DMS114 treated with DMSO at 0.1 percent for 48 hours (cell line): Measurements from ENCODE around the gene TNNI3K.

ENCODE experiments used
- DNase-seq: peaks from one replicate; lab custom pipeline; 2025; ENCODE audit not compliant: unreplicated experiment; lab: John Stamatoyannopoulos, UW

The TNNI3K gene

DNA sequence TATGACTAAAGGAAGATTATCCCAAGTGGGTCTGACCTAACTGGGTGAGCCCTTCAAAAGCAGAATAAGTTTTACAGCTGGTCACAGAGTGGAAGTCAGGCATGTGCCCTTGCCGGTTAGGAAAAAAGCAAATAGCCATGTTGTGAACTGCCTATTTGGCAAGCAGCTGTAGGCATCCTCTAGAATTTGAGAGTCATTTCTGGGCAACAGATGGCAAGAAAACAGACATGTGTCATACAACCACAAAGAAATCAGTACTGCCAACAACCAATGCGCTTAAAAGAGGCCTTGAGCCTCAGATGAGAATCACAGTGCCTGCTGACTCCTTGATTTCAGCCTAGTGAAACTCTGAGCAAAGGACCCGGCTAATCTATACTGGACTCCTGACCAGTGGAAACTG is 250.4 kb downstream of the TNNI3K start:
- DNase-seq = no peak

DNA sequence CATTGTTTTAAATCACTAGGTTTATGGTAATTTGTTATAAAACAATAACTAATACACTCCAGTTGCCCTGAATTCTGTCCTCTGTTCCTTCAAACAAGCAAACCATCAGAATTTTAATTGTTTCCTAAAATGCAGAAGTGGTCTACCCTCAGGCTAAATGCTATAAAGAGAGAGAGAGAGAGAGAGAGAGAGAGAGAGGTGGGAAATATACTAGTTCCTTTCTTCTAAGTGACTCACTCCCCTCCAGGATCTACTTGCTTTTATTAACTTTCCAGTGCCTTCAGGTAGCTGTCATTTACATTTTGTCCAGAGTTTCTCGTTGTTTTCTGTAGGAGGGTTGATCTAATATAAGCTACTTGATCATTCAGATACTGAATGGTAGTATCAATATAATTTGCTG is 250.8 kb downstream of the TNNI3K start:
- no peak for DNase-seq

DNA sequence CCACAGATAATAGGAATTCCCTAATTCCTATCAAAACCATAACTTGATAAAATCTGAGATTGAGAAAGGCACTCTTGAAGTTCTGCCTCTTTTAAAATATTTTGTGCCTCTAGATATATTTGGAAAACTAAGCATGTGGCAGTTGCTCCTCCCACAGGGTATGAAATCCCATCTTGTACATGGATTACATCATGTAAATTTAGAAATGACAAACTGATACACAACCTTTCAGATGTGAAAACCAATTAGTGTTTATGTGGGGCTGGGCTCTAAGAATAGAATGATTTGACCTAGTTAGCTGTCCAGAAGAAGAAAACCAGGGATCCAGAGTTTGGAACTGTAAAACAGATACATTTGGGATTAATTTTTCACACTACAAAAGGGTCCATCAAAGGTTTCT is 261.5 kb downstream of the TNNI3K start:
- DNase-seq = no peak

DNA sequence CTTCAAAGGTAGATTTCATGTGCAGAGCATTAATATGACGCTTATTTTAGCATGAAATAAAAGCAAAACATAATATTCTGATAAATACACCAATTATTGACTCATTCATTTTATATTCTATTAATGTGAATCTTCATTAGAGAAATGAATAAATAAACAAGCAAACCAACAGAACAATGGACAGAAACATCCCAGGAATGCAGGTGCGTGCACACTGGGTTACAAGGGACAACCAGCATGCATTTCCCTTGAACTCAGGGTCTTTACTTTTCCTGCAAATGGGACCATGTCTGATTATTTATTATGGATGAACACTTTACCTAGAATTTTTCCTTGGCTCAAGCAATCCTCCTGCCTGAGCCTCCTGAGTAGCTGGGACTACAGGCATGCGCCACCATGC is 263.7 kb downstream of the TNNI3K start:
- DNase-seq = no peak

DNA sequence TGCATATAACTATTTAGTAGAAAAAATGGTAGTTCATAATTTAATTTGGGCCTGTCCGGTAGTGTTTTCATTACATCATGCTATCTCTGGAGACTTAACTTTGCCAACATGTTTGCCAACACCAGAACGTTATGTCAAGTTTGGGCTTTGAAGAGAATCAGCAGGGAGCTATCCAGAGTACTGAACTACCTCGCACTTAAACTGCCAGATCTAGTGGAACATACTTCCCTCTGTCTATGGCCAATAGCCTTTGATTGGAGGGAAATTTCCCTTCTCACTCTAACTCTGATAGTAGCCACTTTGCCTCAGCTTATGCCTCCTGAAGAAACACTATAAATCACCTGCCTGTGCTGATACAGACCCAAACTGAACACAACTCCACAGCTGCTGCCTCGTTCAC is 267.2 kb downstream of the TNNI3K start:
- DNase-seq = no peak

DNA sequence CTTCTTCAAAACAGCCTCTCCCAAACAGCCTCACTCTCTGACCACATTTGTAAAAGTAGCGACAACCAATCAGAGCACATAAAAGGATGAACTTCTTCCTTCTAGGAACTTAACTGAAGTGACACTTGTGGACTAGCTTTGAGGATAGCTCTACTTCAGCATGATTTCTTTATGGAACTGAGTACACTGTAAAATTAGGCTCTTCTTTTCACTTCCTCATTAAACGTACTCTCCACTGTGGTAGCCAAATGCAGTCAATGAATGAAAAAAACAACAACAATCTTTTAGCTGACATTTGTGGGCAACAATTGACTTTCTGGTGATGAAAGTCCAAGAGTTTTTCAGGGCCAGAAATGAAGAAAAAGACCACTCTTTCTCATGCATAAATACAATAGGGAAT is 267.7 kb downstream of the TNNI3K start:
- no peak for DNase-seq

DNA sequence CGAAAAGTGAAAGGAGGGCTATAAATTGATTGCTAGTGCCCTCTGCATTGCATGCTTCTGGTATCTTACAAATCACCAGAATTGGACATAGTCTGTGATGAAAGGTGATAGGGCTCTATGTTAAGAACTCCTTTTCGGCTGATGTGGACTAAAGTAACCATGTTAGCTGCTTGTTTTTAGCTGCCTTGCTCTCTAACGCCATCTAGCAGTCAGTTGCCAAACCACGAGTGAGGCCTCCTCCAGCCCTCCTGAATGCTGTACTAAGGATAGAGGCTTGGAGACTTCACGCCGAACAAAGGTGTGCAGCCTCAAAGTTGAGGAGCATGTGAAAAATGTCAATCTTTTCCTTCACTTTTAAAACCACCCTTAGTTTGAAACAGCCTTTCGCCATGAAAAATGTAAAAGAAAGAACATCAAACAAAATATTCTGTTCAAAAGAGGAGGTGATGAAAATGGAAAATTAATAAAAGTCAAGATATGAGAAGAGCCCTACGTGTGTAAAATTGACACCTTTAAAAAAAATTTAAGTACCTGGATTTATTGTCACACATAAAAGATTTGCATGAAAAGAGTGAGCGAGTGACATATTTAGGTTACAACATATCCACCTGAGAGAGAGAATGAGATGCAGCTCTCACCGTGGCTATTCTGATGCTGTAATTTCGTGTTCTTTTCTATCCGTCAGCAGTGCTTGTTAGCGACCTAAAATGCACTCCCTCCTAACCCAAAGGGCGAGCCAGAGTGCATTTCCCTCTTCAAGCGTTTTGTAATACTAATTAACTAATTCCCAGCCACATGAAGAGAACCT is 269.1 kb downstream of the TNNI3K start:
- peak; percentile 24 for DNase-seq

DNA sequence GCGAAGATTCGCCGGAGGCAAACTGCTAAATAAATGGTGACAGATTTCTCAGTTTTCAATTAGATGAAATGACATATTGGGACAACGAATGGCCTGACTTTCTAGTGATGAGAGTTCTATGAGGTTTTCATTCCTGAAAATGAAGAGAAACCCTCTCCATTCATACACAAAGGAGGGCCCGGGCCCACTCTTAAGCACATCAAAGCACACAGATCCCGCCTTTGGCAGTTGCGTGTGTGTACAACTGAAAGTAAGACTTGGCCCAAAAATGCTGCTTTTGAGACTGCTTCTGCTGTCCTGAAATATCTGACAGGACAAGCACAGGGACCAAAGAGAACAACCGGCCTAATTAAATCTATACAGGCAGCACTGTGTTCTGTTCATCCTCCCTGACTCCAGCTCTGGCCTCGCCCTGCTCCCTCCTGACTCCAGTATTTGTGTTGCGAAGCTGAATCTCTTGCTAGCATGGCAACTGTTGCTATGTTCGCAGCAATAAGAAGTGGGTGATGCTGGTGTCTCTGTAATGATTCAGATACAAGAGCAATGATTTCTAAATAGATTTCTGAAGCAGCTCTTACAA is 269.8 kb downstream of the TNNI3K start:
- no peak for DNase-seq

DNA sequence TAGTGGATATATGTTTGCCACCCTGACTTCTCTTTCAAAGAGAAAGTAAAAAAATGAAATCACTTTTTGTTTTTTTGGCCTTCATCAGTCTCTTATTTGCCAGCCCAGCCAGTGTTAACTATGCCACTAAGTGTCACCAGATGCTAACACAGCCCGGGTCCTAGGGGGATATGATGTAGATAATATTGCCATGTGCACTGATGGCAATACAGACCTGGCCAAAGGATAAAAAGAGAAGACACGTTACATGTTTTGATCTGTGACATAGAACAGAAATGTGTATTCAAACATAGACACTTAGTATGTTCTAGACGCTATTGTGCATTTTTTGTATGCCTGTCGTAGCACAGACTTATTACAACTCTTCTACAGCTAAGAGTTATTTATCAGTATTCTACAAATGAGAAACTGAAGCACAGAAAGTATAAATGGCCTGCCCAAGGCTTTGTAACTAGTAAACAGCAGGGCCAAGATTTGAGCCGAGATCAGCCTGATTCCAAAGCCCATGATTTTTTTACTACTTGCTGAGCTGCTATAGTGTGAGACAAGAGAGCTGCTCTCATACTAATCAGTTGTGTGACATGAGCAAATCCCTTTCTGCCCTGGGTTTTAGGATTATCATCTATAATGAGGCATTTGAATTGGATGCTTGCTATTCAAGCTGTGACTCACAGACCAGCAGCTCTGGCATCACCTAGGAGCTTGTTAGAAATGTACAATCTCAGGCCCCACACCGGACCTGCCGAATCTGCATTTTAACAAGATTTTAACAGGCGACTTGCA is 270.9 kb downstream of the TNNI3K start:
- no peak for DNase-seq

DNA sequence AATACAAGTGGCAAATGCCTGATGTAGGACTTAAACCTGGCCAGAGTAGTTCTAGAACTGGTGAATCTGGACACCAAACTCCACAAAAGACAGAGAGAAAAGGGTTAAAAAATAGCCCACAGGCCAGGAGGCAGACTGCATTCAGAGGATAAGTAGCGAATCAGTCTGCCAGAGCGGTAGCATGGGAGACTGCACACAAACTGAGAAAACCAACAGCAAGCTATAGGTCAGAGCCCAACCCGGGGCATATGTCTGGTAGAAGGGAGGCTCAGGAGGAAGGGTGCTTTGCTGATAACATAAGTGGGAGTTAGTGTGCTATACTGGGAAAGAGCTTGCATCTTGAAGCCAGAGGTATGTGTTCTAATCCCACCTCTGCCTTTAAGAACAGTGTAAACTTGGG is 273.3 kb downstream of the TNNI3K start:
- no peak for DNase-seq

DNA sequence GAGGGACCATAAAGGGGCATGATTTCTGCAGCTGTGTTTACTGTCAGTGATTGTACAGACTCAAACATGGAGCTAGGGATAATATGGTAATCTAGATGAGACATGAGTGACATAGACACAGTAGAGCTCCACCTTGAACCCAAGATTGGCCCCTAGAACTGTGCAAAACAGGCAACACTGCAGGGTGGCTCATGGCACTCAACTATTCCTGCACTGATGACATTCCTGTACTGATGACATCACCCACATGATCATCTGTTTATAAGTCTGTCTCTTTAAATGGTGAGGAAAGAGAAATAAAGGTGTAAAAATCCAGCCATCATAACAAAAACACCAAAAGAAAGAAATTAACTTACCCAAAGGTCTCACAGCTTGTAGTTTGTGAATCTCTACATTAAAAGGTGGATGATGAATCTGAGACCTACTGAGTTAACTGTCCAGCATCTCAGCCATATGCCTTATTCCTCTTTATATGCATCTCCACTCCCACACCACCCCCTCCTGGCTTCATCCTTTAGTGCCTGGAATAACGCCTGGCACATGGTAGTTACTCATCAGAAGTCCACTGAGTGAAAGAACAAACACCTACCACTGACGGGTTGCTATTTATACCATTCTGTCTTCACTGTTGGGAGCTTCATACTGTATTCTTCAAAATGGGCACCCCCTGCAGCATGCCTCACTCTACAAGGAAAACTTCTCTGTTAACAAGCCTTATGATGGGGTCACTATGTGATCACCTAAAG is 277.2 kb downstream of the TNNI3K start, which contains the start of gene LRRC53:
Gene LRRC53 (minus strand): TSS at position 442 of the 746 bp plus-strand sequence. CDS start 29,262 bp downstream, outside the sequence.
- DNase-seq = no peak

DNA sequence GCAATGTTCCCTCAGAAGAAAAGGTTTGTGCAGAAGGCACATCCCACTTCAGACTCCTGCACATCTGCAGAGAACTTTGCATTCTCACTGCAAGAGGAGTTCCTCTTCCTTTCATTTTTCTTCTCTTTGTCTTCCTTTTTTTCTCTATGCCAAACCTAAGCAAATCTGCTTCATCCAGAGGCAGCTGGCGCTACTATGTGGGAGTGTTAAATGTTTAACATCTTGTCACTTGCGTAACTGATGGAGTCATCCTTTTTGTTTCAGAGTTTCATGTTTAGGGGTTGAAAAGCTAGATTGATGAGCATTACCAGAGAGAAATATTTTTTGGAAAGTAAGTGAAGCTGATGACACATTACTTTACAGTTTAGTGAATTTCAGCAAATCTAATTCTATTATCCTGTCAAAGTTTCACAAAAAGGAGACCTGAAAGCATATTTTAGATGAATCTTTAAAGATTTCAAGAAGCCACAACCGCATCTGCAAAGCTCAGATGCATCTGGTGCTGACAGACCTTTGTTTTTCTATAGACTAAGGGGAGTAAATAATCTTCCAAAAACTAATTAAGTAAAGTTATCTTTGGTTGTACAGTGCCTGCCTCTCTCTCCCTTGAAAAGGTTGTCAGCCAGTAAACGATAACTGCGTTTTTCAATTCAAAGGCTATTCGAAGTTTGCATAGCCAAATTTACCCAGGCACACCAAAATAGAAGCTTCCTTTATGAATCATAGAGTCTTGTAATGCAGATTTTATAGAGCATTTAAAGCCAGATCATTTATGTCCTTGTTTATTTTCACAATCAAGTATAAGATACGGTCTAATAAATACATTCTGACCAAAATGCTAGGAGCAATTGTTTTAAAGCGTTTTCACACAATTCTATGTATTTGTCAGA is 278.5 kb downstream of the TNNI3K start:
- no peak for DNase-seq

DNA sequence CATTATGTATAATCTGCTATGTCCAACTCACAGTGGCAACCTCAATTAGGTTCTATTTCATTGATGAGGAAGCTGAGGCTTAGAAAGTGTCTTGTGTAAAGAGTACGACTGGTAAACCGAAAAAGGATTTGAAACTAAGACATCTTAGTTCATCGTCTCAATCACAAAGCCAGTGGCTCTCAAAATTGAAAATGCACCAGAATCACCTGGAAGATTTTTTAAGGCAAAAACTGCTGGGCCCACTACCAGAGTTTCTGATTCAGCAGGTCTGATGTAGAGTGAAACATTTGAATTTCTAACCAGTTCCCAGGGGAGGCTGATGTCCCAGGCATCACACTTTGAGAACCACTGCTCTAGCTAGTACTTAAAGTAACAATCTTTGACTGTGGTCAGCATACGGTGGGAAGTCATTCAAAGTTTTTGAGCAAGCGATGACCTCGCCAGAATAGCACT is 282.4 kb downstream of the TNNI3K start:
- no peak for DNase-seq

DNA sequence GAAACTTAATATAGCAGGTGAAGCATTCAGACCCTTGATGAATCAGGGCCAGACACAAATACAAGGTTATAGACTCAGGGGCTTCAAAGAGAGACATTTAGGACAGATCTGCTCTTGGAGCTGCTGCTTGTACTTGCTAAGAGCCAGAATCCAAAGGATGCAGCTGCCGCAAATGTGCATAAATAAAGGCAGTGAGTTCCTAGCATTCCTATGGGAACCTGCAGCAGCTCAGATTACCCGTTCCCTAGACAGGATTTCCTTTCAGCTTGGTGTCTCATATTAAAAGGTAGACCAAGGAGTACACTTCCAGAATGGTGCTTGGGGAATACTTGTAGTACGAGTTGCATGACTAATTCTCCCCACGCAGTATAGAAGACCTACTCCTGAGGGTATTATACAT is 287.0 kb downstream of the TNNI3K start:
- no peak for DNase-seq

DNA sequence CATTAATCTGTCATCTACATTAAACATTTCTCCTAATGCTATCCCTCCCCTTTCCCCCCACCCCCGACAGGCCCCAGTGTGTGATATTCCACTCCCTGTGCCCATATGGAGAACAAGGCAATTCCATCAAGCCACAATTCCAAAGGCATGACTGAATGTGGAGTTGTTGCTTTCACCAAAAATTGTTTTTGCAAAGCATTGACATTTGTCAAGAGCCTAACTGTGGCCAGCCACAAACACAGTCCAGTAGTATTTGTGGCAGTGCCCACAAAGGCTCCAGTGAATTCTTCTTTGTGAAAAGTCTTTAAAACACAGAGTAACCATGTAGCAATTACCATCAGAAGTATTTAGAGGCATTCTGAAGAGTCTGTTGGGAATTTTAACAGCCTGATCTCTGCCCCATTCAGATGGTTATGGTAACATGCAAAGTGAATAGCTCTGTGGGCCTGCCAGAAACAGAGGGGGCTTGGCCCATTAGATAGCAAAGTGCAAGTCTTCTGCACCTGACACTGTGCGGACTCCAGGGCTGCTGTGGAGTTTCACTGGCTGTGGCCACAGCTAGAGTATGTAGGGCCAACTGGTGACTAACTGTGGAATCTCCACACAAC is 288.8 kb downstream of the TNNI3K start:
- DNase-seq = no peak

DNA sequence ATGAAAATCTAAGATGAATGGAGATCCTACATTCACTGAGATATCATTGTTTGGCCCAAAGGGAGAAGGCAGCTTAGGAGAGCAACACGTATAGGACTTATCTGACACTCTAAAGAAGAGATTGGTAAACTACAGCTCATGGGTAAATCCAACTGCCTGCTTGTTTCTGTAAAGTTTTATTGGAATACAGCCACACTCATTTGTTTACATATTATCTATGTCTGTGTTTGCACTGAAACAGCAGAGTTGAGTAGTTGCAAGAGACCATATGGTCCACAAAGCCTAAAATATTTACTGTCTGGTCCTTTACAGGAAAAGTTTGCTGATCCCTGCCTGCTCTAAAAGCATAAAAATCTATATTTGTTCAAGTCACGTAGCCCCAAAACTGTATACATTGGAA is 291.5 kb downstream of the TNNI3K start:
- DNase-seq = no peak

DNA sequence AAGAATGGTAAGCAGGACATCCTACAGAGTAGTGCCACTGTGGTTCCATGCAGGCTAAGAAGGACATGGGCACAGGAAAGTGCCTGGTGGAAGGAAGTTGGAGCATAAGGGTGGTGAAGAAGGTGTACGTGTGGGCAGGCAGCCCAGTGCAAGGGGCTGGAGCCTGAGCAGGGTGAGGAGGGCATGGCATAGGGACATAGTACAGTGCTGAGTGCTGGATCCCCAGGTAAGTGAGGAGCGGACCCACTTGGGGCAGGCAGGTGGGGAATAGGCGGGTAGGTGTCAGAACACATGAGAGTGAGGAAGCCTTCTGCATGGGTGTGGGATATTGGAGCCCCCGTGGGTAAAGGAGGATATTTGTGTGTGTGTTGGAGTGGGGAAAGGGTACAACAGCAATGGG is 292.9 kb downstream of the TNNI3K start:
- DNase-seq = no peak

DNA sequence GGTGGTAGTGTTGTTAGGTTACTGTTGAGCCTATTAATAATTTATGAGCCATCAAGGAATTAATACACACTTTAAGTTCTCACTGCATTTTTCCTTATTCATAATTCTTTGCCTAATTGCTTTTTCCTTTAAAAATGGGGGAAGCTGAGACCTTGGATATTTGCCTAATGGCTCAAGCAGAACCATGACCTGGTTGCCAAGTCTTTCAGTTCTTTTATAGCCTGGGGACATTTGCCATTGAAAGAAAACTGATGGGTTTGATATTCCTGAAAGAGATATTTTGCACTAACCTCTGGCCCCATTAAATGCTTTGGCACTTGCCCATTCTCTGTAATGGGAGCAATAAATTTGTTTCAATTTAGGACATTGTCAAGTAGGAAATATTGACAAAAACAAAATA is 295.7 kb downstream of the TNNI3K start:
- DNase-seq = no peak

DNA sequence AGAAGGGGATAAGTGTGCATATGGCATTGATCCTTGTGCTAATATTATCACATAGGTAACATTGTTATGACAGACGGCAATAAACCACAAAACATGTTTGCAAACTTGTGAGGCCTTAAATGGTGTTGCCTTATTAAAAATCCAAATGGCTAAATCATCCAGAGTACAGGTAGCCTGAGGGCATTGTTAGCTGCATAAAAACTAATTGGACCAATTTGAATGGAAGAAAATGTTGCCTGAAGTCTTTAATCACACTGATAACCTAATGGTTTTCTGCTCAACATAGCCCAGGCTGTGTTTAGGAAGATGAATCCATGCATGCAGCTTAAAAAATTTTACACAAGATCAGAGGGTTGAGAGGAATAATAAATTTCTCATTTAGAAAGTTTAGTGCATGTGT is 296.6 kb downstream of the TNNI3K start:
- no peak for DNase-seq

DNA sequence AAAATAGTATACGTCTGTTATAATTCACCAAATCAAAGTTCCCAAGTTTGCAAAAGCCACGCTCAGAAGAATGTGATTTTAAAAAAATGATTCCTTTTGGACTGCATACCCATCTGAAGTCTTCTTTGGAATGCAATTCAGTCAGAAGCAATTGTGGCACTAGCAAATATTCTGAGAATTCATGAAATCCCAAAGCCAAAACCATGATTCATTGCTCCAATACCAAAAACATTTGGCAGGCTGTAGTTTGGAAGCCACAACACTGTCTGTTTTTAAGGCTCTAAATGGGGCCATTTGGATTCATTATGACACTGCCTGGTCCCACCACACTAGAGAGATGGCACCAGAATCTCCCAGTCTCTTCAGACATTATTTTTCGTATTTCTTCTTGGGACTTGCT is 299.1 kb downstream of the TNNI3K start:
- no peak for DNase-seq
